Upper lobe of left lung (tissue), 6 donors: Measurements from ENCODE around the gene TMEM247. TPM values are rescaled to one million over a fixed set of nuclear protein-coding genes. Genes with fewer than 3 reads are reported as not detected.

ENCODE experiments used
- ATAC-seq, 2 donors: fragments of 200-7000 bp; cut with Tn5 transposase; one replicate each; pipeline ENCODE4 v1.9.1; 2022; ENCODE audit warnings: mild to moderate bottlenecking in 2 of 2, moderate library complexity in 2 of 2; ENCODE audit not compliant: low FRiP score in 2 of 2
- DNase-seq, 2 donors: peaks; one replicate each; pipeline ENCODE4 v3.0.0-alpha.2; 2019 to 2020
- H3K27ac ChIP-seq, 4 donors: fragments of 200-600 bp; sonication (generic); one replicate each; pipeline ENCODE4 v1.5.1; 2016 to 2019
- H3K27me3 ChIP-seq, 4 donors: fragments of 200-600 bp; sonication (generic); one replicate each; pipeline ENCODE4 v1.5.1; 2017 to 2019
- H3K36me3 ChIP-seq, 4 donors: fragments of 200-600 bp; sonication (generic); one replicate each; pipeline ENCODE4 v1.5.1; 2016 to 2019
- H3K4me1 ChIP-seq, 4 donors: fragments of 200-600 bp; sonication (generic); one replicate each; pipeline ENCODE4 v1.5.1; 2018 to 2019
- H3K4me3 ChIP-seq, 4 donors: fragments of 200-600 bp; sonication (generic); one replicate each; pipeline ENCODE4 v1.5.1; 2017 to 2019; ENCODE audit warnings: mild to moderate bottlenecking in 2 of 4, moderate library complexity in 1 of 4
- H3K9me3 ChIP-seq, 4 donors: fragments of 200-600 bp; sonication (generic); one replicate each; pipeline ENCODE4 v1.5.1; 2018 to 2019
- EP300 ChIP-seq, 4 donors: sonication (generic); formaldehyde crosslinking; IDR thresholded peaks; one replicate each; pipeline ENCODE4 v1.5.1; 2017; ENCODE audit warnings: antibody characterized with exemption in 4 of 4, control low read depth in 2 of 4
- POLR2A ChIP-seq, 4 donors: fragments of 450-650 bp; IDR thresholded peaks; one replicate each; pipeline ENCODE4 v1.5.1; 2016 to 2017; ENCODE audit warnings: antibody characterized with exemption in 4 of 4, mild to moderate bottlenecking in 2 of 4
- POLR2AphosphoS5 ChIP-seq, 2 donors: sonication (generic); formaldehyde crosslinking; IDR thresholded peaks; one replicate each; pipeline ENCODE4 v1.5.1; 2017; ENCODE audit warnings: antibody characterized with exemption in 2 of 2
- WGBS, 2 donors: methylation state at CpG; one replicate each; pipeline ENCODE4 v1.1.5; 2017 to 2018; 5-methylcytosine and 5-hydroxymethylcytosine counted together
- total RNA-seq, 6 donors: library from RNA; depleted of rRNA in 4 of 6; stranded (reverse); fragments of >200 nt in 4 of 6; gene quantifications; one replicate each; pipeline versions ENCODE4 v1.1.0 to v1.2.1, GENCODE V29; 2016 to 2021
- TF ChIP-seq, protein P1 (sequence below), 6 experiments: fragments of 450-650 bp in 4 of 6; fragments of 200-600 bp in 2 of 6; sonication (generic) in 2 of 6; IDR thresholded peaks; one replicate each; pipeline ENCODE4 v1.5.1; 2016 to 2019; ENCODE audit warnings: antibody characterized with exemption in 6 of 6
- donor health status: DM: no; HTN: no; CAD: no; lungs with moderate emphysema.
- donor health status: DM: no; HTN: yes; CAD: no; lungs with severe emphysema.

Gene TMEM247
- total RNA-seq, 6 donors from 2014 or later = not detected

DNA sequence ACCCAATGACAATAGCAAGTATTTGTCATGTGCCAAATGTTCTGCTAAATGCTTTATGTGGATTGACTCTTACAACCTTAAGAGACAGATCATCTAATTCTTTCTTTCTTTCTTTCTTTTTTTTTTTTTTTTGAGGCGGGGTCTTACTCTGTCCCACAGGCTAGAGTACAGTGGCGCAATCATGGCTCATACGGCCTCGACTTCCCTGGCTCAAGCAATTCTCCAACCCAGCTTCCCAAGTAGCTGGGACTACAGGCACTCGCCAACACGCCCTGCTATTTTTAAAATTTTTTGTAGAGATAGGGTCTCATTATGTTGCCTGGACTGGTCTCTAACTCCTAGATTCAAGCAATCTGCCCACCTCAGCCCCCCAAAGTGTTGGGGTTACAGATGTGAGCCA is 21.4 kb downstream of the TMEM247 start:
- H3K27me3 ChIP-seq = no peaks in the 10 kb centered on the region
- peaks cover 3 to 10% (median 8%) of the 10 kb centered on the region in 4 donors for H3K4me1 ChIP-seq
- no peak for TF ChIP-seq EP300 (IDR thresholded peaks at IDR 0.05)
- TF ChIP-seq POLR2AphosphoS5 (IDR thresholded peaks at IDR 0.05) = no peak
- TF ChIP-seq, protein P1, sequence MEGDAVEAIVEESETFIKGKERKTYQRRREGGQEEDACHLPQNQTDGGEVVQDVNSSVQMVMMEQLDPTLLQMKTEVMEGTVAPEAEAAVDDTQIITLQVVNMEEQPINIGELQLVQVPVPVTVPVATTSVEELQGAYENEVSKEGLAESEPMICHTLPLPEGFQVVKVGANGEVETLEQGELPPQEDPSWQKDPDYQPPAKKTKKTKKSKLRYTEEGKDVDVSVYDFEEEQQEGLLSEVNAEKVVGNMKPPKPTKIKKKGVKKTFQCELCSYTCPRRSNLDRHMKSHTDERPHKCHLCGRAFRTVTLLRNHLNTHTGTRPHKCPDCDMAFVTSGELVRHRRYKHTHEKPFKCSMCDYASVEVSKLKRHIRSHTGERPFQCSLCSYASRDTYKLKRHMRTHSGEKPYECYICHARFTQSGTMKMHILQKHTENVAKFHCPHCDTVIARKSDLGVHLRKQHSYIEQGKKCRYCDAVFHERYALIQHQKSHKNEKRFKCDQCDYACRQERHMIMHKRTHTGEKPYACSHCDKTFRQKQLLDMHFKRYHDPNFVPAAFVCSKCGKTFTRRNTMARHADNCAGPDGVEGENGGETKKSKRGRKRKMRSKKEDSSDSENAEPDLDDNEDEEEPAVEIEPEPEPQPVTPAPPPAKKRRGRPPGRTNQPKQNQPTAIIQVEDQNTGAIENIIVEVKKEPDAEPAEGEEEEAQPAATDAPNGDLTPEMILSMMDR (IDR thresholded peaks at IDR 0.05) = no peak
- no peak for TF ChIP-seq POLR2A (IDR thresholded peaks at IDR 0.05)
- ATAC-seq (no peak), DNase-seq (no peak)
- H3K27ac ChIP-seq = no peak overlapping the region
- H3K4me3 ChIP-seq = peak overlapping the region in 1 of 4 donors; percentile 54
- no peaks in the 10 kb centered on the region for H3K36me3 ChIP-seq
- H3K9me3 ChIP-seq = no peaks in the 10 kb centered on the region
- WGBS, 2 donors = 77 to 89% methylated on average over 6 of the region's 6 CpGs

DNA sequence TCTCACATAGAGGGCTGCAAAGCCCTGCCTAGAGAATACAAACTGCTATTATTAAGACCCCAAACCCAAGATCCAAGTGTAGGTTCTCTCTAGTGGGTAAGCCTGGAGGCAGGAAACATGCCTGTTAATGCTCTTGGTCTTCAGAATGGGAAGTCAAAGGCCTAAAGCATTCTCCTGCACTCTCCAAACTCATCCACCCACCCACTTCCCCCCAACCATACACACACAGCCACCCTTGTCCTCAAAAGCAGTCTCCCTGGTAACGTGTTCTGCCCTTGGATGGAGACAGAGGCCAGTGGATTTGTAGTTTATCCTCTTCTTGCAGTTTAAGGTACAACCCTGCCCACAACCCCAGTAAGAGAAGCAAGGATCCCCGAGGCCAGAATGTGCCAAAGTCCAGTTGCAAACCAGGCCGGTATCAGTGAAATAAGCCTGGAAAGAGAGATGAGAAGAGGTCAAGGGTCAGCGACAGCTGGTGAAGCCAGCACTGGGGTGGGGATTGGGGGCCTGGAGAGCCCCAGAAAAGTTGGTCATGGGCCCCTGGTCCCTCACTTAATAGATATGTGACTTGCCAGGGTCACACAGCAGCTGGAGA is 23.0 kb downstream of the TMEM247 start:
- no peaks in the 10 kb centered on the region for H3K27me3 ChIP-seq
- no peak overlapping the region for H3K27ac ChIP-seq
- no peak overlapping the region for H3K4me3 ChIP-seq
- 86 to 89% methylated on average over 4 of the region's 4 CpGs for WGBS, 2 donors
- no peak for ATAC-seq
- no peak for TF ChIP-seq EP300 (IDR thresholded peaks at IDR 0.05)
- TF ChIP-seq POLR2A (IDR thresholded peaks at IDR 0.05) = no peak
- no peak for TF ChIP-seq POLR2AphosphoS5 (IDR thresholded peaks at IDR 0.05)
- TF ChIP-seq, protein P1 (IDR thresholded peaks at IDR 0.05) = no peak
- peaks cover 3 to 10% (median 8%) of the 10 kb centered on the region in 4 donors for H3K4me1 ChIP-seq
- H3K9me3 ChIP-seq = no peaks in the 10 kb centered on the region
- no peaks in the 10 kb centered on the region for H3K36me3 ChIP-seq
- DNase-seq = no peak

DNA sequence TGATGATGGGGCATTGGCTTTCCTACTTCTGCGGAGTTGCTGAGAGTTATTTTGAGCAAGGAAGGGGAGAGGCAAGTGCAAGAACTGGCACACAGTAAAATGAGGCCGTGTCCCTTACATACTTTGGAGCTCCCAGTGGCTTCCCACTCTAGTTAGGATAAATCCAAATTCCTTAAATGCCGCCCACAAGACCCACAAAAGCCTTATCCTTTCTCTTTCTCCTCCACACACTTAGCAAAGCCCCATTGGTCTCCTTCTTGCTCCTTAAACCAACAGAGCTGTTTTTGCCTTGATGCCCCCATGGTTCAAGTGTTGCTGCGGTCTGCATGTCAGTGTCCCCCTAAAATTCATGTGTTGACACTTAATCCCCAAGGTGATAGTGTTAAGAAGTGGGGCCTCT is 24.3 kb downstream of the TMEM247 start:
- ATAC-seq = no peak
- Histone ChIP-seq H3K4me3 (no peak overlapping the region), H3K36me3 (no peaks in the 10 kb centered on the region), H3K27me3 (no peaks in the 10 kb centered on the region), H3K9me3 (no peaks in the 10 kb centered on the region), H3K27ac (no peak overlapping the region), H3K4me1 (peaks cover 3 to 10% (median 8%) of the 10 kb centered on the region in 4 donors)
- TF ChIP-seq, protein P1 (IDR thresholded peaks at IDR 0.05) = no peak
- TF ChIP-seq EP300 (IDR thresholded peaks at IDR 0.05) = no peak
- 81 to 84% methylated on average over 4 of the region's 4 CpGs for WGBS, 2 donors
- no peak for DNase-seq

DNA sequence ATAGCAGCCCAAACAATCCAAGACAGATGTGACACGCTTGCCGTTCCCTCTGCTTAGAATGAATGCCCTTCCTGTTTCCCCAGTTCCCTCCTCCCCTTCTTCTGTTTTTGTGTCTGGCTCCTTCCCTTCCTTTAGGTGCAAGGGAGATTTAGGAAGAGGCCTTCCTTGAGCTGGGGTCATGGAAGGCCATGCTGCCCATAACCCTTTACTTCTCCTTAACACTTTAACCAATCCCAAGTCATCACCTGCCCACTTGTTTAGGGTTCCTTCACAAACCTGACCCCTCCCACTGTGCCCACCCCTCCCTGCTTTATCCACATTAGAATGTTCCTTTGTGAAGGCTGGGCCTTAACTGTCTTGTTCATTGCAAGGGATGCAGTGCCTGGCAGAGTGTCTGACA is 24.9 kb downstream of the TMEM247 start:
- no peaks in the 10 kb centered on the region for H3K36me3 ChIP-seq
- H3K4me3 ChIP-seq = no peak overlapping the region
- H3K4me1 ChIP-seq = peaks cover 2 to 10% (median 7%) of the 10 kb centered on the region in 4 donors
- WGBS, 2 donors = 68 to 74% methylated on average over 2 of the region's 2 CpGs
- no peaks in the 10 kb centered on the region for H3K27me3 ChIP-seq
- TF ChIP-seq EP300 (IDR thresholded peaks at IDR 0.05) = no peak
- H3K27ac ChIP-seq = no peak overlapping the region
- ATAC-seq = no peak
- no peak for DNase-seq
- H3K9me3 ChIP-seq = no peaks in the 10 kb centered on the region

DNA sequence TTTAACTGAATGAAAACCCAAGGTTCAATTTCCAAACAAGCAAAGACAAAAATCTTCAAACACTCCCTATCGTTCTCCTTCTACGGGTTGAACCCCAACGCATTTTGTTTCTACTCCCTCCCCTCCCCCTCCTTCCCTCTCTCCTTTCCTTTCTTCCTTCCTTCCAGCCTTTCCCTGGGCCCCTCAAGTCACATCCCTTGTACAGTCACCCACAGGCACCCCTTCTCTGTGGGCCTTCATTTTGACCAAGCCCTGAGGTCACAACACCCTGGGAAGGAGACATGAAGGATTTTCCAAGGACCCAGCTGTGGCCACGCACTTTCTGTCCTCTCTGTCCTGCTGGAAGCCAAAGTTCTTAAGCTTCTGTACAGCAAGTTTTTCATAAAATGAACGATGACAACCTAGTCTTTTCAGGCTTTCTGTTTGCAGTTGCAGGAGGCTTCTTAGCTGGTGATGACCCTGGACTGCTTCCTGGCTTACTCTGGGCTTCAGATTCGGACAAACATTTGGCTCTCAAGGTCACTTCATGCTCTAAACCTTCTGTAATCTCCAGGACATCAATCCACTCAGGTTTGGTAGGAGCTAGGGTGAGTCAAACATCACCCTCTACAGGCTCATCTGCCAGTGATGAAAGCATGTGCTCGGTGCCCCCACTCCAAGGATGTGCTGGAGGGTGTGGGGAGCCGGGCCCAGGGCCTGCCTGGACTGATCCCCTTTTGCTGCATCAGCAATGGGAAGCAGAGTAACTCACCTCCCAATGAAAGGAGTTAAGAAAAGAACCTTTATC is 25.5 kb downstream of the TMEM247 start:
- Histone ChIP-seq H3K9me3 (no peaks in the 10 kb centered on the region), H3K27me3 (no peaks in the 10 kb centered on the region), H3K27ac (no peak overlapping the region), H3K36me3 (no peaks in the 10 kb centered on the region), H3K4me1 (peaks cover 0 to 4% (median 2%) of the 10 kb centered on the region in 4 donors), H3K4me3 (no peak overlapping the region)
- ATAC-seq (no peak), DNase-seq (no peak)
- 80 to 87% methylated on average over 8 of the region's 8 CpGs for WGBS, 2 donors
- TF ChIP-seq EP300 (IDR thresholded peaks at IDR 0.05) = no peak
- TF ChIP-seq, protein P1 (IDR thresholded peaks at IDR 0.05) = no peak
- TF ChIP-seq POLR2A (IDR thresholded peaks at IDR 0.05) = no peak
- no peak for TF ChIP-seq POLR2AphosphoS5 (IDR thresholded peaks at IDR 0.05)
